GM12801 (cell line): ENCODE measurements around the gene TFCP2.

Source experiments
- TF ChIP-seq, protein P1 (sequence below): IDR thresholded peaks from one replicate; pipeline ENCODE4 v1.5.1; 2011; ENCODE audit warnings: control low read depth; ENCODE audit not compliant: insufficient read length; ENCODE audit errors: extremely low read depth

Gene TFCP2

DNA sequence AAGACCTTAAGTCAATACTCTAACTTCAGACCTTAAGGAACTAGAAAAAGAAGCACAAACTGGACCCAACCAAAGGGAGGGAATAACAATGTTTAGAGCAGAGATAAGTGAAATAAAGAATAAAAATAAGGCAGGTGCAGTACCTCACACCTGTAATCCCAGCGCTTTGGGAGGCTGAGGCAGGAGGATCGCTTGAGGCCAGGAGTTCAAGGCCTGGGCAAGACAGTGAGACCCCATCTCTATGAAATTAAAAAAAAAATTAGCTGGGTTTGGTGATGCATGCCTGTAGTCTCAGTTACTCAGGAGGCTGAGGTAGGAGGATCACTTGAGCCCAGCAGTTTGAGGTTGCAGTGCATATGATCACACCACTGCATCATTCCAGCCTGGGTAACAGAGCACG lies 9.1 kb downstream of the TFCP2 start:
- TF ChIP-seq, protein P1, sequence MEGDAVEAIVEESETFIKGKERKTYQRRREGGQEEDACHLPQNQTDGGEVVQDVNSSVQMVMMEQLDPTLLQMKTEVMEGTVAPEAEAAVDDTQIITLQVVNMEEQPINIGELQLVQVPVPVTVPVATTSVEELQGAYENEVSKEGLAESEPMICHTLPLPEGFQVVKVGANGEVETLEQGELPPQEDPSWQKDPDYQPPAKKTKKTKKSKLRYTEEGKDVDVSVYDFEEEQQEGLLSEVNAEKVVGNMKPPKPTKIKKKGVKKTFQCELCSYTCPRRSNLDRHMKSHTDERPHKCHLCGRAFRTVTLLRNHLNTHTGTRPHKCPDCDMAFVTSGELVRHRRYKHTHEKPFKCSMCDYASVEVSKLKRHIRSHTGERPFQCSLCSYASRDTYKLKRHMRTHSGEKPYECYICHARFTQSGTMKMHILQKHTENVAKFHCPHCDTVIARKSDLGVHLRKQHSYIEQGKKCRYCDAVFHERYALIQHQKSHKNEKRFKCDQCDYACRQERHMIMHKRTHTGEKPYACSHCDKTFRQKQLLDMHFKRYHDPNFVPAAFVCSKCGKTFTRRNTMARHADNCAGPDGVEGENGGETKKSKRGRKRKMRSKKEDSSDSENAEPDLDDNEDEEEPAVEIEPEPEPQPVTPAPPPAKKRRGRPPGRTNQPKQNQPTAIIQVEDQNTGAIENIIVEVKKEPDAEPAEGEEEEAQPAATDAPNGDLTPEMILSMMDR: no peak

DNA sequence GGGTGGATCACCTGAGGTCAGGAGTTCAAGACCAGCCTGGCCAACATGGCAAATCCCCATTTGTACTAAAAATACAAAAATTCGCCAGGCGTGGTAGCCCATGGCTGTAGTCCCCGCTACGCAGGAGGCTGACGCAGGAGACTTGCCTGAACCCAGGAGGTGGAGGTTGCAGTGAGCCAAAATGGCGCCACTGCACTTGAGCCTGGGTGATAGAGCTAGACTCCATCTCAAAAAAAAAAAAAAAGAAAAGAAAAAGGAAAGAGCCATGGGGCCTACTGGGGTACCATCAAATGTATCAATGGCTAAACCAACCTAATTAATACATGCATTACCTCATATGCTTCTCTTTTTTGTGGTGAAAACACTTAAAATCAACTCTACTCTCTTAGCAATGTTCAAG lies 10.7 kb downstream of the TFCP2 start:
- TF ChIP-seq, protein P1: no peak

DNA sequence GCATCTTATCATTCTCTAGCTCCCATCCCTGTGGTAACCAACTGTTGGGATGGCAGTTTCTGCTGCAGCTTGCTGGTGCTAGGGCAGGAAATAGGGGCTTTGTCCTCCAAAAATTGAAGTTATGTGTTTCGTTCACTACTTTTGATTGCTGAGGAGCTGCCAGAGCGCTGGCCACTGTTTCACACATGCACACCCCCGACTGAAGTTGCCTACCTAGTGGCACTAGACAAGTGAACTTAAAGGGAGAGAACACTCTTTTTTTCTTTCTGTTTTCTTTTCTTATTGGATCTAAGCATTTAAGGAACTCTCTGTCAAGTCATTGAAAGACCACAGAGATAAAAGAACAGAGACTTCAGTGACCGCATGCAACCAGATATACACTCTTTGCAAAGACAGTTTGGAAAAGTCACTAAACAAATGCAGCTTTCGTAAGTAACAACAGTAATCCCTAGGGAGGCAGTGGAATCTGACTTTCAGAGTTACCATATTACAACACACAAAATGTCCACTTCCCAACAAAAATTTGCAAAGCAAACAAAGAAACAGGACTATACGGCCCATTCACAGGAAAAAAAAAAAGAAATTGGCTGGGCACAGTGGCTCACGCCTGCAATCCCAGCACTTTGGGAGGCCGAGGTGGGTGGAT lies 12.0 kb downstream of the TFCP2 start:
- TF ChIP-seq, protein P1: no peak

DNA sequence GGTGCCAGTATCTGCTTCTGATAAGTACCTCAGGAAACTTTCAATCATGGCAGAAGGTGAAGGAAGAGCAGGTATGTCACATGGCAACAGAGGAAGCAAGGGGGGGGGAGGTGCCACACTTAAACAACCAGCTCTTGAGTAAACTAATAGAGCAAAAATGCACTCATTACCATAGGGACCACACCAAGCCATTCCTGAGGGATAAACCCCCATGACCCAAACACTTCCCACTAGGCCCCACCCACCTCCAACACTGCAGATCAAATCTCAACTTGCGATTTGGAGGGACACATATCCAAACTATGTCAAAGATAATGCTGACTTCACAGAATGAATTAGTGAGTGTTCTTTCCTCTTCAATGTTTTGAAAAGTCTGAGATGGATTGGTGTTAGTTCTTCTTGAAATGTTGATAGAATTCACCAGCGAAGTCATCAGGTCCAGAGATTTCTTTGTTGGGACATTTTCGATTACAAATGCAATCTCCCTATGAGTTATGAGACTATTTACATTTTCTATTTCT lies 16.6 kb downstream of the TFCP2 start:
- TF ChIP-seq, protein P1: no peak

DNA sequence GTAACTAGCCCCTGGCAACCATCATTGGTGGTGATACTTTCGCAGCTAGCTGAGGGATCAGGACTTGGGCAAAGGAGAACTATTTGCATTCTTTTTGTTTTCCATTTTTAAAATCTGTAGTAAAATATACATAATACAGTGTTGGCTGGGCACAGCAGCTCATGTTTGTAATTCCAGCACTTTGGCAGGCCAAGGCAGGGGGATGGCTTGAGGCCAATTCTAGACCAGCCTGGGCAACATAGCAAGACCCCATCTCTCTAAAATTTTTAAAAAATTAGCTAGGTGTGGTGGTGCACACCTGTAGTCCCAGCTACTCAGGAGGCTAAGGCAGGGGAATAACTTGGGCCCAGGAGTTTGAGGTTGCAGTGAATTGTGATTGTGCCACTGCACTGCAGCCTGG lies 20.0 kb downstream of the TFCP2 start:
- TF ChIP-seq, protein P1: no peak

DNA sequence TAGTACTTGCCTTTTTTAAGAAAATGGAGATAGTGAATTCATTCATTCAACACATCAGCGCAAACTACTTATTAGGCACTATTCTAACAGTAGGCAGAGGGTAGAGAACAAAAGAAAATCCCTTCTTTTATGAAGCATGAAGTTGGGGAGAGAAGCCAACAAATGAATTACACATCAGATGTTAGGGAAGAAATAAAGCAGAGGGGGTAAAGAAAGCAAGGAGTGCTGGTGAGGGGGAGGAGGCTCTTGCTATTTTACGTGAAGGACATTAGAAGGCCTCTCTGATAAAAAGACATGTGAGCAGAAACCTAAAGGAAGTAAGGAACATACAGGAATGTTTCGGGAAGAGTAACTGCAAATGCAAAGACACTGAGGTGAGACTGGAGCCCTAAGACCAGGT lies 22.2 kb downstream of the TFCP2 start:
- TF ChIP-seq, protein P1: no peak

DNA sequence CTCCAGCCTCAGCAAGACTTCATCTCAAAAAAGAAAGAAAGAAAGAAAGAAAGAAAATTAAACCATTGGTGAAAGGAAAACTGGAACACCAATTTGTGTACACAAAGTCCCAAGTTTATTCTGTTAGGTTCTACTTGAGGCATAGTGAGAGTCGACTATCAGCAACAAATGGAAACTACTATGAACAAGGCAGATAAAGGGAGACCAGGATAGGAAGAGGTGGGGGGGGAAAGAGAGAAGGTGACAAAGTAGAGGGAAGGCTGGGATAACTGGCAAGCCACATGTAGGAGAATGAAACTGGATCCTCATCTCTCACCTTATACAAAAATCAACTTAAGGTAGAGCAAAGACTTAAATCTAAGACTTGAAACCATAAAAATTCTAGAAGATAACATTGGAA lies 25.6 kb downstream of the TFCP2 start:
- TF ChIP-seq, protein P1: no peak
